GM21737 (cell line): ENCODE data around the gene CACNA1C.

Experiments used
- ATAC-seq: cut with Tn5 transposase; IDR thresholded peaks from one replicate; pipeline ENCODE4 v1.9.1; 2021; ENCODE audit warnings: mild to moderate bottlenecking, moderate library complexity; ENCODE audit not compliant: unreplicated experiment

Gene CACNA1C

GRCh38 chr12:2333491-2334195 is 280.9 kb downstream of the CACNA1C start:
- no peak for ATAC-seq

- no peak for ATAC-seq
These were observed 281.5 kb downstream of the CACNA1C start for GRCh38 chr12:2334271-2334670.

GRCh38 chr12:2334689-2335088 is 281.9 kb downstream of the CACNA1C start:
- ATAC-seq = no peak

- no peak for ATAC-seq
These were observed 282.3 kb downstream of the CACNA1C start for GRCh38 chr12:2335109-2335508.

- no peak for ATAC-seq
These were observed 282.7 kb downstream of the CACNA1C start for GRCh38 chr12:2335513-2335912.

GRCh38 chr12:2335916-2336315 is 283.1 kb downstream of the CACNA1C start:
- no peak for ATAC-seq

- ATAC-seq = peak; percentile 92
These were observed 283.6 kb downstream of the CACNA1C start for GRCh38 chr12:2336409-2336829.

GRCh38 chr12:2337031-2338010 is 284.5 kb downstream of the CACNA1C start:
- ATAC-seq = no peak

- no peak for ATAC-seq
These were observed 285.6 kb downstream of the CACNA1C start for GRCh38 chr12:2338381-2338780.

- no peak for ATAC-seq
These were observed 286.2 kb downstream of the CACNA1C start for GRCh38 chr12:2338991-2339431.

GRCh38 chr12:2341051-2341751 is 288.4 kb downstream of the CACNA1C start:
- ATAC-seq = no peak

- no peak for ATAC-seq
These were observed 289.1 kb downstream of the CACNA1C start for GRCh38 chr12:2341871-2342270.

- no peak for ATAC-seq
These were observed 290.9 kb downstream of the CACNA1C start for GRCh38 chr12:2343681-2344080.

GRCh38 chr12:2344476-2344875 is 291.7 kb downstream of the CACNA1C start:
- ATAC-seq = no peak

- no peak for ATAC-seq
These were observed 292.1 kb downstream of the CACNA1C start for GRCh38 chr12:2344885-2345284.

GRCh38 chr12:2345902-2346301 is 293.1 kb downstream of the CACNA1C start:
- ATAC-seq = no peak

GRCh38 chr12:2346416-2346815 is 293.6 kb downstream of the CACNA1C start:
- ATAC-seq = no peak

GRCh38 chr12:2347137-2347843 is 294.5 kb downstream of the CACNA1C start:
- ATAC-seq = no peak

GRCh38 chr12:2347844-2348481 is 295.2 kb downstream of the CACNA1C start:
- ATAC-seq = no peak

GRCh38 chr12:2348482-2348852 is 295.7 kb downstream of the CACNA1C start:
- ATAC-seq = no peak
